ENCODE data around the gene SLC6A13. TPM values are rescaled to one million over a fixed set of nuclear protein-coding genes. Genes with fewer than 3 reads are reported as not detected.

The SLC6A13 gene
- total and polyA plus RNA-seq, 2 of the 13 experiments (the other 11 are each of a cell fraction or from before 2014, with no cell fraction given): 0.05 to 0.15 TPM

- TF ChIP-seq, protein P1, sequence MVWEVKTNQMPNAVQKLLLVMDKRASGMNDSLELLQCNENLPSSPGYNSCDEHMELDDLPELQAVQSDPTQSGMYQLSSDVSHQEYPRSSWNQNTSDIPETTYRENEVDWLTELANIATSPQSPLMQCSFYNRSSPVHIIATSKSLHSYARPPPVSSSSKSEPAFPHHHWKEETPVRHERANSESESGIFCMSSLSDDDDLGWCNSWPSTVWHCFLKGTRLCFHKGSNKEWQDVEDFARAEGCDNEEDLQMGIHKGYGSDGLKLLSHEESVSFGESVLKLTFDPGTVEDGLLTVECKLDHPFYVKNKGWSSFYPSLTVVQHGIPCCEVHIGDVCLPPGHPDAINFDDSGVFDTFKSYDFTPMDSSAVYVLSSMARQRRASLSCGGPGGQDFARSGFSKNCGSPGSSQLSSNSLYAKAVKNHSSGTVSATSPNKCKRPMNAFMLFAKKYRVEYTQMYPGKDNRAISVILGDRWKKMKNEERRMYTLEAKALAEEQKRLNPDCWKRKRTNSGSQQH (CRISPR knock-in tag; IDR thresholded peaks at IDR 0.05; ENCODE audit: low read depth): 0 out of 2 replicates have a peak, but pooled peaks have one; percentile 34
- TF ChIP-seq ARHGAP35 (CRISPR knock-in tag; IDR thresholded peaks at IDR 0.05; ENCODE audit: borderline replicate concordance) (no peak), ZNF883 (CRISPR knock-in tag; IDR thresholded peaks at IDR 0.05; ENCODE audit: not compliant biosample characterization) (peak; percentile 64), SP1 (IDR thresholded peaks at IDR 0.05) (no peak), SP1 (CRISPR knock-in tag; IDR thresholded peaks at IDR 0.05) (peak; percentile 27), TMF1 (CRISPR knock-in tag; IDR thresholded peaks at IDR 0.05; ENCODE audit: low read depth) (no peak), IKZF4 (CRISPR knock-in tag; IDR thresholded peaks at IDR 0.05; ENCODE audit: borderline replicate concordance, low read depth, not compliant biosample characterization) (no peak), KDM6A (CRISPR knock-in tag; IDR thresholded peaks at IDR 0.05; ENCODE audit: low read depth) (no peak), KDM1A (CRISPR knock-in tag; IDR thresholded peaks at IDR 0.05) (no peak), ZNF567 (CRISPR knock-in tag; IDR thresholded peaks at IDR 0.05; ENCODE audit: borderline replicate concordance) (no peak), SIX4 (CRISPR knock-in tag; IDR thresholded peaks at IDR 0.05) (peak; percentile 51; the same call in 1 of the 2 replicates), ZNF543 (CRISPR knock-in tag; IDR thresholded peaks at IDR 0.05) (0 out of 2 replicates have a peak, but pooled peaks have one; percentile 8), BRCA1 (CRISPR knock-in tag; IDR thresholded peaks at IDR 0.05) (no peak), ZNF350 (CRISPR knock-in tag; IDR thresholded peaks at IDR 0.05; ENCODE audit: borderline replicate concordance, low read depth) (peak; percentile 18; the same call in 1 of the 2 replicates), ZNF230 (CRISPR knock-in tag; IDR thresholded peaks at IDR 0.05) (0 out of 2 replicates have a peak, but pooled peaks have one; percentile 26), ZNF20 (CRISPR knock-in tag; IDR thresholded peaks at IDR 0.05) (no peak), HNRNPH1 (optimal IDR thresholded peaks at IDR 0.05; ENCODE audit: low read depth, low read length) (no peak), HHEX (CRISPR knock-in tag; IDR thresholded peaks at IDR 0.05) (no peak), AGO1 (IDR thresholded peaks at IDR 0.05; ENCODE audit: low read depth, low read length, poor library complexity, severe bottlenecking) (peak; percentile 35), POLR2AphosphoS5 (IDR thresholded peaks at IDR 0.05; ENCODE audit: low read depth, low read length) (no peak), ZNF574 (CRISPR knock-in tag; IDR thresholded peaks at IDR 0.05) (peak; percentile 47; the same call in 1 of the 2 replicates)
- TF ChIP-seq, protein P2, sequence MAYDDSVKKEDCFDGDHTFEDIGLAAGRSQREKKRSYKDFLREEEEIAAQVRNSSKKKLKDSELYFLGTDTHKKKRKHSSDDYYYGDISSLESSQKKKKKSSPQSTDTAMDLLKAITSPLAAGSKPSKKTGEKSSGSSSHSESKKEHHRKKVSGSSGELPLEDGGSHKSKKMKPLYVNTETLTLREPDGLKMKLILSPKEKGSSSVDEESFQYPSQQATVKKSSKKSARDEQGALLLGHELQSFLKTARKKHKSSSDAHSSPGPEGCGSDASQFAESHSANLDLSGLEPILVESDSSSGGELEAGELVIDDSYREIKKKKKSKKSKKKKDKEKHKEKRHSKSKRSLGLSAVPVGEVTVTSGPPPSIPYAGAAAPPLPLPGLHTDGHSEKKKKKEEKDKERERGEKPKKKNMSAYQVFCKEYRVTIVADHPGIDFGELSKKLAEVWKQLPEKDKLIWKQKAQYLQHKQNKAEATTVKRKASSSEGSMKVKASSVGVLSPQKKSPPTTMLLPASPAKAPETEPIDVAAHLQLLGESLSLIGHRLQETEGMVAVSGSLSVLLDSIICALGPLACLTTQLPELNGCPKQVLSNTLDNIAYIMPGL (CRISPR knock-in tag; IDR thresholded peaks at IDR 0.05; ENCODE audit: borderline replicate concordance in 1 of 2, low read depth in 1 of 2): peak; percentile 63 to 67
- TF ChIP-seq, protein P3, sequence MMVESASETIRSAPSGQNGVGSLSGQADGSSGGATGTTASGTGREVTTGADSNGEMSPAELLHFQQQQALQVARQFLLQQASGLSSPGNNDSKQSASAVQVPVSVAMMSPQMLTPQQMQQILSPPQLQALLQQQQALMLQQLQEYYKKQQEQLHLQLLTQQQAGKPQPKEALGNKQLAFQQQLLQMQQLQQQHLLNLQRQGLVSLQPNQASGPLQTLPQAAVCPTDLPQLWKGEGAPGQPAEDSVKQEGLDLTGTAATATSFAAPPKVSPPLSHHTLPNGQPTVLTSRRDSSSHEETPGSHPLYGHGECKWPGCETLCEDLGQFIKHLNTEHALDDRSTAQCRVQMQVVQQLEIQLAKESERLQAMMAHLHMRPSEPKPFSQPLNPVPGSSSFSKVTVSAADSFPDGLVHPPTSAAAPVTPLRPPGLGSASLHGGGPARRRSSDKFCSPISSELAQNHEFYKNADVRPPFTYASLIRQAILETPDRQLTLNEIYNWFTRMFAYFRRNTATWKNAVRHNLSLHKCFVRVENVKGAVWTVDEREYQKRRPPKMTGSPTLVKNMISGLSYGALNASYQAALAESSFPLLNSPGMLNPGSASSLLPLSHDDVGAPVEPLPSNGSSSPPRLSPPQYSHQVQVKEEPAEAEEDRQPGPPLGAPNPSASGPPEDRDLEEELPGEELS (CRISPR knock-in tag; IDR thresholded peaks at IDR 0.05): 0 out of 2 replicates have a peak, but pooled peaks have one; percentile 31
Observed at GRCh38 chr12:219891-220352, 42.7 kb downstream of the SLC6A13 start (continued).
